GM19463 (cell line): Measurements from ENCODE around the gene DPYSL4.

Experiments
- ATAC-seq: cut with Tn5 transposase; IDR thresholded peaks from one replicate; pipeline ENCODE4 v1.9.1; 2021; ENCODE audit warnings: mild to moderate bottlenecking, moderate library complexity; ENCODE audit not compliant: unreplicated experiment

DPYSL4 gene

DNA sequence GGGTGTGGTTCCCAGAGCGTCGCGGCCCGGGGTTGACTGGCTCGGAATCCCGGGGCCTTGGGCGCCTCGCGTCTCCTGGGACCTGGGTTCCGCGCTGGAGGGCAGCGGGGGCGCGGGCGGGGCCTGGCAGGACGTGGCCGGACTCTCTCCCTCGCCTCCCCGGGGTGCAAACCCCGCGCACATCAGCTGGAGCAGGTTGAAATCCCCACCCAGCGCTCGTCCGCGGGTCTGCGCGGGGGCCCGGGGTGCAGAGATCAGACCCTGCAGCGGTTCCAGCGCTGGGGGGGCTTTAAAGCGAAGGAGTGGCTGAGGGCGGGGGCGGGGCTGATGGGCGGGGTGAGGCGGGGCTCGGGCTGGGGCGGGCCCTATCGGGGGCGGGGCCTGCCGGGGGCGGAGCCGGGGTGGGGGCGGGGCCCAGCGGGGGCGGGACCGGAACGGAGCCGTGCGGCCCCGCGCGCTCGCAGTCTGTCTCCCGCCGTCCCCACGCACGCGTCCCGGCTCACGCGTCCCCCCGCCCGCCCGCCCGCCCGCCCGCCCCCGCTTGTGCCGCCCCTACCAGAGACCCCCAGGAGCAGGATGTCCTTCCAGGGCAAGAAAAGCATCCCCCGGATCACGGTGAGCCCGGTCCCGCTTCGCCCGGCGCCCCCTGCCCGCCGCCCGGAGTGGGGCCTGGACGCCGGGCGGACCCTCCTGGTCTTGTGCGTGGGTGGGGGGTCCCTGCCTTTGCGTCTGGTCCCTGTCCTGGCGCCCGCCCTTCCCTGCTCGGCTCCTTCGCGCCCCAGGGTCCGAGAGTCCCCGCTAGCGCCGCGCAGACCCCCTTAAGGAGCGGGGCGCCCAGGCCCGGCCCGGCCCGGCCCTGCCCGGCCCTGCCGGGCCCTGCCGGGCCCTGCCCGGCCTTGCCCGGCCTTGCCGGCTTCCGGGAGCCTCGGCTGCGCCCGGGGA, at the start of gene DPYSL4:
Gene DPYSL4 (plus strand): TSS at position 461 of the 942 bp plus-strand sequence. CDS start 116 bp downstream, at position 577.
- peak; percentile 58 for ATAC-seq

- ATAC-seq, result no peak
Measured at GRCh38 chr10:132137111-132138072, 49.4 kb upstream of the DPYSL4 start.

- no peak for ATAC-seq
Measured at GRCh38 chr10:132138133-132138532, 48.6 kb upstream of the DPYSL4 start.

DNA sequence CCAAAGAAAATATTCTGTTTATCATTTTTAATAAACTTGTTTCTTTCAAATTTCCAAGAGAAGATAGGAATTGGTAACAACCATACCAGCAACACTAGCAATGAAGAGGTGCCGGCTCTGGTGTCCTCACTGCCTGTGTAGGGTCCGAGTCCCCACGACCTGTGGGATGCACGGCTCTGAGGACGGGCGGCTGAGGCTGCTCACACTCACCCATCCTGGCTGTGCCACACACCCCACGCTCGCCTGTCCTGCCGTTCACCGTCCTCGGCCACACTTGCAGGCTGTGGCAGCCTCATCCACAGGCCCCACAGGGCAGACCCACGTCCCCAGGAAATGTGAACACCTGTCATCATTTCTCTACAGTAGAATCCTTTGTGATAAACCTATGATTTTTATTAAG, 48.2 kb upstream of the DPYSL4 start:
- no peak for ATAC-seq

GRCh38 chr10:132139526-132139925, 47.2 kb upstream of the DPYSL4 start:
- no peak for ATAC-seq

- no peak for ATAC-seq
Measured at GRCh38 chr10:132140167-132140925, 46.4 kb upstream of the DPYSL4 start.

GRCh38 chr10:132141076-132141475, 45.7 kb upstream of the DPYSL4 start:
- no peak for ATAC-seq

- ATAC-seq, result no peak
Measured at GRCh38 chr10:132141526-132142395, 45.0 kb upstream of the DPYSL4 start.

DNA sequence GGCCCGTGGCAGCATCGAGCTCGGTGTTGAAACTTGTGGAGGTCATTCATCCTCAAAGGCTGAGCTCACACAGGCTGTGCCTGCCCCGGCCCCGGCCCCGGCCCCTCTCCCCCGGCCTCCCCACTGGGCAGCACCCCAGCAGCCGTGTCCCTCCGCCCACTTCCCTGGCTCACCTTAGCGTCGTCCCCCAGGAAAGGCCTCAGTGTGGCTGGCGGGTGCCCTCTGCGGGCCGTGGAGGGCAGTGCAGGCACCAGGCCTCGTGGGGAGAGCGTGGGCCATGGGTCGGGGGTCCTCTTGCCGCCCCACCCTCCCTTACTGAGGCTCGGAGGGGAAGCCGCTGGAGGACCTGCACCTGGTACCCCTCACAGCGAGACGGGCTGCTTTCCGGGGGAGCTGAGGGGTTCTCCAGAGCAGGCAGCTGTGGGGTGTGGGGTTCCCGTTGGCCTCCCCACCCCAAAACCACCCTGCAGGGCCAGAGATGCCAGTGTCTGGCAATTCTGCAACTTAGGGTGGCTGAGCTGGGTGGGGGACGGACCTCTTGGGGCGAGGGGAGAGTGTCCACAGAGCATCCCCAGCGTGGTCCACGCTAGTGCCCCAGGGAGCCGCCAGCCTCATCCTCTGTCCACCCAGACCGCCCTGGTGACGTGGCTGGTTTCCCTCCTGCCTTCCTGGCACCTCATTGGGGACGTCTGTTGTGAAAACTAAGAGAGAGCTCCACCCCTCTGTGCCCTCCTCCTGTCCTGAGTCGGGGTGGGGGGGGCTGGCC, 44.2 kb upstream of the DPYSL4 start:
- ATAC-seq, result peak; percentile 66

DNA sequence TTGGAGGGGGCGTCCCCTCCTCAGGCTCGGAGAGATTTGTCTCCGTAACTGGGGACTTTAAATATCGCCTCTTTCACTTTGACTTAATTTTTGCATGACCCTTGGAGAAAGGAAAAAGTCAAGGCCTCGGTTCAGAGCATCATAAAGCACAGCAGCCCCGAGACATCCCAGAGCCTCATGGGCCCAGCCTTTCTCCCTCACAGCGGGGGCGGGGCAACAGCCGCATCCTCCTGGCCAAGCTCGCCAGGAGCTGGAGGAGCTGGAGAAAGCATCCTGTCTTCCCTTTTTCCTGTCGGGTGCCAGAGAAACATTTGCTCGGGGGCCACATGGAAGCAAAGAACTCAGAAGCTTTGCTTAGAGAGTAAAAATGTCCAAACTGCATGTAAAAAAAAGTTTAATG, 43.6 kb upstream of the DPYSL4 start:
- ATAC-seq, result no peak

GRCh38 chr10:132144086-132144485, 42.7 kb upstream of the DPYSL4 start:
- no peak for ATAC-seq

DNA sequence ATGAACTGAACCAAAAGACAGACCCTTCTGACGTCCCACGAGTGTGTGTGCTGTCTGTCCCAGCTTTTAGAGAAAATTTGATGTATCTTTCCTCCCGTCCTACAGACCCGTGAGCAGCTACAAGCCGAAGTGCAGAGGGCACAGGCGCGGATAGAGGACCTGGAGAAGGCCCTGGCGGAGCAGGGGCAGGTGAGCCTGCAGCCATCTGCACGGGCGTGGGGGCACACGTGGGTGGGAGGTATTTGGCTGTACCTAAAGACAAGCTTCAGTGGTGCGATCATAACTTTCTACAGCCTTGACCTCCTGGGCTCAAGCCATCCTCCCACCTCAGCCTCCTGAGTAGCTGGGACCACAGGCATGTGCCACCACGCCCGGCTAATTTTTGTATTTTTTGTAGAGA, 41.7 kb upstream of the DPYSL4 start:
- no peak for ATAC-seq

DNA sequence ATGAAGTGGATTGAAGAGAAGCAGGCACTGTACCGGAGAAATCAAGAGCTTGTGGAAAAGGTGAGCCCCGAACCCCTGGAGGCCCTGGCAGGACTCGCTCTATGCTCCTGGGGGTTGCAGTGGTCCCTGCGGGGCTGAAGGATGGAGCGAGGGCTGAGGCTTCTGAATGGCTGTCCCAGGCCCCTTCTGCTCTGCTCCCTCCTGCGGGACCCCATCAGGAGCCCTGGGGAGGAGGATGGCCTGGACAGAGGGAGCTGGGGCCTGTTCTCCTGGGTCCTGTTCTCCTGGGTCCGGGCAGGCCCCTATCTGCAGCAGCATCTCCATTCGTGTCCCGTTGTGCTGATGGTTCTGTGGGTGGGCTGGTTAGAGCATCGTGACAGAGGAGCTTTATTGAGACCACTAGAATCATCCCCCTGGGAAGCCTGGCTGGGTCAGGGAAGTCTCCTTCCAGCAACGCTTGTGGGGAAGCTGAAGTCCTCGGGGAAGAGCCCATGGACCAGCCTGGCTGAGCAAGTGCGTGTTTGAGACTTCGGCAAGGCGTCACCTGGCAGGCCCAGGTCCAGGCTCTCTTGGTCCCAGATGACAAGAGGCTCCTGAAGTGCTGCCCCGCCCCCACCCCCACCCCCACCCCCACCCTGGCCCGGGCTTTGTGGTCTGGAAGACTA, 41.1 kb upstream of the DPYSL4 start:
- ATAC-seq, result no peak

DNA sequence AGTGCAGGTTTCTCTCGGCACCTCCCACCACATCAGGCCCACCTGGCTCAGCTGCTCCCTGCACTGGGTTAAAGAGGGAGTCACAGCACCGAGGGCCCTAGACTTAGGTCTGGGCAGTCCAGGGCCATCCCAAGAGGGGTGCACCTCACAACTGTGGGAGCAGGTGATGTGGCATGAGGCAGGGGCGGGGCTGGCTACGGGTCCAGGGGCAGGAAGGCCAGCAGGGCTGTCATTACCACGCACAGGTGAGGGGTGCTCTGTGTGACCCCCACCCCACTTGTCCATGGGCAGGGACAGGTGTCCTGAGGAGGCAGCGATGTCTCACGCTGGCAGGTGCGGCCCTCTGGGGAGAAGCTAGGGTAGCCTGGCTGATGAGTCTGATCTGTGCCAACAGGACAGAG, 40.5 kb upstream of the DPYSL4 start:
- no peak for ATAC-seq

DNA sequence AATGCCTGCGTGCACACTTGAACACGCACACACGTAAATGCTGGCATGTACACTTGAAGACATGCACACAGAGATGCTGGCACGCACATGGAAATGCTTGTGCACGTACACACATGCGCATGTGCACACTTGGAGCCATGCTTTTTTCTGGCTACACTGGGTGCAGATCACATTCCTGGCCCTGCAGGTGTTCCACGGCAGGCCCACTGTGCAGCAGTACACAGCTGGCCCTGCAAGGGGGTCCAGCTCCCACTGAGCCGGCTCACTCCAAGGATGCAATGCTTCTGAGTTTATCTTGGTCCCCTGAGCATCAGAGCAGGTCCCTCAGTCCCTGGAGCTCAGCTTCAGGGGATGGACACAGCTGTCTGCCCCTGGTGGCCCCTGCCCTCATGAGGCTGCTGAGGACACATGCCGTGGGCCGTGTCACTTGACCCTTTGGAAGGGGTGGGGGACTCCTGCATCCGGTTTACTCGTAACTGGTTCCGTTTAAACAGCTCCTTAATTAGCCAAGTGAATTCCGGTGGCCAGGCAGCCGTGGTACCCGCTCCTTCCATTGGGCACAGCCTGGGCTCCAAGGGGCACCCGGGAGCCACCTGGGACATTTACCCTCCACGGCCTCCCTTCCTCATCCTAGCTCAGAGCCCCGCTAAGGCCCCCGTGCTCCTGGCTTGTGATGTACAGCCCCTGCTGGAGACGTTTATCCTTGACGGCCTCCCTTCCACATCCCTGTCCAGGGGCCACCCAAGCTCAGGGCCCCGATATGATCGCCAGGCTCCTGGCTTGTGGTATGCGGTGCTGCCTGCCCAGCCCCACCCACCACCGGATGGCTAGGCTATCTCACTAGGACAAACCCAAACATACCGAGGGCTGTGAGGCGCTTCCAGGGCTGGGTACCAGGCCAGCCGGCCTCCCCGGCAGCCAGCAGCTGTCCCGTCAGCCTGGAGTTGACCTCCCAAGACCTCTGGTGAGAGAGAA, 39.5 kb upstream of the DPYSL4 start:
- ATAC-seq, result no peak

DNA sequence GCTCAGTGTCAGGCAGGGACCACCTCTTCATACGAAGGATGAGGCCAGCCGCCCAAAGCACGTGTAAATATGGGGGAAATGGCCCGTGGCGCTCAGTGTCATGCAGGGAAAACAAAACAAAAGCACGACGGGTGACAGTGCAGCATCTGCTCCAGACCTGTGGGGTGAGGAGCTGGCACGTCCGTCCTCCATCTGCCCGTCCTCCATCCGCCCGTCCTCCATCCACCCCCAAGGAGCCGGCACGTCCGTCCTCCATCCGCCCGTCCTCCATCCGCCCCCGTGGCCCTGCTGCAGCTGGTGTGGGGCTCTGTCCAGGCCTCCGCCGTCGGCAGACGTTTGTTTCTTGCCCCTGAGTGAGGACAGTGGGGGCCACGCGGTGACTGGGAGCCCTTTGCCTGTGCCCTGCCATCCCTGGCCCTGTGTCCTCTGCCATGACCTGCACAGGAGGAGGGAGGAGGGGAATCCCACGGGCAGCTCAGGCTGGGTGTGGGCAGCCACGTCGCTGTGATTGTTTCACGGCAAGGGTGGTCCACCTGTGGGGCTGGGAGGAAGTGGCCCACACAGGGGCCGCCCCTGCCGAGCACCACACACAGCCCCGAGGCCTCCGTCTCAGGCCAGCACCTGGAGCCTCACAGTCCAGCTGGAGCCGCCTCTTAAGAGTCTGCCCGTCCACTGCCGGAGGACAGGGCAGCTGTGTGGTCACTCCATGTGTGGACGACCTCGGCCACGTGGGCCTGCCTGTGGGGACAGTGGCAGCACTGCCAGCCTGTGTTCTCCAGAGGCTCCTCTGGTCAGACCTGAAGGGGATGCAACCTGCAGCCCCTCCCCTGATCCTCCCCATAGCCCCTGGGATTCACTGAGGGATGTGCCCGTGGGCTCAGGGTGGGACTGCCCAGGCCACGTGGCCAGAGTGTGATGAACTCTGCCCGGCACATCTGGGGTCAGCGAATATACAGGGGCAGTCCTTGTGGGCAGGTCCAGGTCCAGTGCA, 38.2 kb upstream of the DPYSL4 start:
- ATAC-seq, result no peak
